Measurements from ENCODE around the gene SYNJ2. TPM values are rescaled to one million over a fixed set of nuclear protein-coding genes. Genes with fewer than 3 reads are reported as not detected.

SYNJ2 gene, protein sequence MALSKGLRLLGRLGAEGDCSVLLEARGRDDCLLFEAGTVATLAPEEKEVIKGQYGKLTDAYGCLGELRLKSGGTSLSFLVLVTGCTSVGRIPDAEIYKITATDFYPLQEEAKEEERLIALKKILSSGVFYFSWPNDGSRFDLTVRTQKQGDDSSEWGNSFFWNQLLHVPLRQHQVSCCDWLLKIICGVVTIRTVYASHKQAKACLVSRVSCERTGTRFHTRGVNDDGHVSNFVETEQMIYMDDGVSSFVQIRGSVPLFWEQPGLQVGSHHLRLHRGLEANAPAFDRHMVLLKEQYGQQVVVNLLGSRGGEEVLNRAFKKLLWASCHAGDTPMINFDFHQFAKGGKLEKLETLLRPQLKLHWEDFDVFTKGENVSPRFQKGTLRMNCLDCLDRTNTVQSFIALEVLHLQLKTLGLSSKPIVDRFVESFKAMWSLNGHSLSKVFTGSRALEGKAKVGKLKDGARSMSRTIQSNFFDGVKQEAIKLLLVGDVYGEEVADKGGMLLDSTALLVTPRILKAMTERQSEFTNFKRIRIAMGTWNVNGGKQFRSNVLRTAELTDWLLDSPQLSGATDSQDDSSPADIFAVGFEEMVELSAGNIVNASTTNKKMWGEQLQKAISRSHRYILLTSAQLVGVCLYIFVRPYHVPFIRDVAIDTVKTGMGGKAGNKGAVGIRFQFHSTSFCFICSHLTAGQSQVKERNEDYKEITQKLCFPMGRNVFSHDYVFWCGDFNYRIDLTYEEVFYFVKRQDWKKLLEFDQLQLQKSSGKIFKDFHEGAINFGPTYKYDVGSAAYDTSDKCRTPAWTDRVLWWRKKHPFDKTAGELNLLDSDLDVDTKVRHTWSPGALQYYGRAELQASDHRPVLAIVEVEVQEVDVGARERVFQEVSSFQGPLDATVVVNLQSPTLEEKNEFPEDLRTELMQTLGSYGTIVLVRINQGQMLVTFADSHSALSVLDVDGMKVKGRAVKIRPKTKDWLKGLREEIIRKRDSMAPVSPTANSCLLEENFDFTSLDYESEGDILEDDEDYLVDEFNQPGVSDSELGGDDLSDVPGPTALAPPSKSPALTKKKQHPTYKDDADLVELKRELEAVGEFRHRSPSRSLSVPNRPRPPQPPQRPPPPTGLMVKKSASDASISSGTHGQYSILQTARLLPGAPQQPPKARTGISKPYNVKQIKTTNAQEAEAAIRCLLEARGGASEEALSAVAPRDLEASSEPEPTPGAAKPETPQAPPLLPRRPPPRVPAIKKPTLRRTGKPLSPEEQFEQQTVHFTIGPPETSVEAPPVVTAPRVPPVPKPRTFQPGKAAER (N-terminal part only)
- total RNA-seq (2022; extraction: Qiagen RNA extraction; ENCODE audit: low read depth) = 40.9 to 57.2 TPM (median 55.4 TPM) in 5 replicates

GRCh38 chr6:157981395-157982101 lies at the start of gene SYNJ2:
Gene SYNJ2, plus strand, starts transcription at chr6:157981863. Its CDS starts 99 bp downstream, at chr6:157981962.

Other genes starting within 250 kb of the SYNJ2 start
- 21.0 to 25.2 TPM (median 23.7 TPM) in 5 replicates for gene SNX9, start 158.6 kb upstream of the SYNJ2 start, total RNA-seq (2022; extraction: Qiagen RNA extraction; ENCODE audit: low read depth)
- 2.5 to 3.7 TPM (median 3.3 TPM) in 5 replicates for gene SERAC1, start 186.4 kb downstream of the SYNJ2 start, total RNA-seq (2022; extraction: Qiagen RNA extraction; ENCODE audit: low read depth)
- gene GTF2H5, start 186.5 kb downstream of the SYNJ2 start, total RNA-seq (2022; extraction: Qiagen RNA extraction; ENCODE audit: low read depth) = 8.8 to 18.6 TPM (median 17.9 TPM) in 5 replicates

Data from A549 treated with GW870086 at 1 μM for 4 hours (cell line).